Skeletal muscle satellite cell (primary cell): ENCODE results near the gene CRK.

Experiments
- H3K27me3 ChIP-seq: 2 replicates; pipeline ENCODE4 v1.7.0; 2013; ENCODE audit warnings: low read length; ENCODE audit not compliant: control insufficient read depth, insufficient read depth
- H3K36me3 ChIP-seq: 2 replicates; pipeline ENCODE4 v1.7.0; 2013; ENCODE audit warnings: mild to moderate bottlenecking, control low read depth, low read length; ENCODE audit not compliant: insufficient read depth
- H3K4me1 ChIP-seq: 2 replicates; pipeline ENCODE4 v1.7.0; 2013; ENCODE audit warnings: low read length; ENCODE audit not compliant: control insufficient read depth, insufficient read depth
- H3K4me2 ChIP-seq: 2 replicates; pipeline ENCODE4 v1.7.0; 2013; ENCODE audit warnings: mild to moderate bottlenecking, low read length
- H3K4me3 ChIP-seq: 2 replicates; pipeline ENCODE4 v1.7.0; 2013; ENCODE audit warnings: low read length
- H3K9ac ChIP-seq: 2 replicates; pipeline ENCODE4 v1.7.0; 2013; ENCODE audit warnings: mild to moderate bottlenecking, low read depth, low read length, moderate library complexity
- H3K9me3 ChIP-seq: replicated peaks from 2 replicates; pipeline ENCODE4 v1.7.0; 2013; ENCODE audit warnings: mild to moderate bottlenecking, control low read depth, low read length

The CRK gene

DNA sequence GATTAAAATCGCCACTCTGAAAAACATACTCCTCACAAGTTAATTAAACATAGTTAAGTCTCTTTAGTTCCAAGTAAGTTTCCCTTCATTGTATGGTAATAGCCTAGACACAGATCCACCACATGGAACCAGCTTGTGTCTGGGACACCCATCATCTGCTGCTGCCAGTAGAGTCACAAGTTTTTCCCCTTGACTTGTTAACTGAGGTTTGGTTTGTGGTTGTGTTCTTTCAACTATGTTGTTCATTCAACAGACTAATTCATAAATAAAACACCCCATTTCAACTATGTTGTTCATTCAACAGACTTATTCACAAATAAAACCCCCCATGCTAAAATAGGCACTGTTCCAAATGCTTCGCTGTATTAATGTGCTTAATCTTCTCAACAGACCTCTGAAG is 80.4 kb downstream of the CRK start:
- H3K36me3 ChIP-seq = peaks cover 24% of the 10 kb centered on the region
- H3K4me1 ChIP-seq = peaks cover 61% of the 10 kb centered on the region
- H3K4me2 ChIP-seq = peak overlapping the region; percentile 22
- no peak overlapping the region for H3K9ac ChIP-seq
- no peaks in the 10 kb centered on the region for H3K9me3 ChIP-seq
- H3K27me3 ChIP-seq = no peaks in the 10 kb centered on the region
- H3K4me3 ChIP-seq = no peak overlapping the region

DNA sequence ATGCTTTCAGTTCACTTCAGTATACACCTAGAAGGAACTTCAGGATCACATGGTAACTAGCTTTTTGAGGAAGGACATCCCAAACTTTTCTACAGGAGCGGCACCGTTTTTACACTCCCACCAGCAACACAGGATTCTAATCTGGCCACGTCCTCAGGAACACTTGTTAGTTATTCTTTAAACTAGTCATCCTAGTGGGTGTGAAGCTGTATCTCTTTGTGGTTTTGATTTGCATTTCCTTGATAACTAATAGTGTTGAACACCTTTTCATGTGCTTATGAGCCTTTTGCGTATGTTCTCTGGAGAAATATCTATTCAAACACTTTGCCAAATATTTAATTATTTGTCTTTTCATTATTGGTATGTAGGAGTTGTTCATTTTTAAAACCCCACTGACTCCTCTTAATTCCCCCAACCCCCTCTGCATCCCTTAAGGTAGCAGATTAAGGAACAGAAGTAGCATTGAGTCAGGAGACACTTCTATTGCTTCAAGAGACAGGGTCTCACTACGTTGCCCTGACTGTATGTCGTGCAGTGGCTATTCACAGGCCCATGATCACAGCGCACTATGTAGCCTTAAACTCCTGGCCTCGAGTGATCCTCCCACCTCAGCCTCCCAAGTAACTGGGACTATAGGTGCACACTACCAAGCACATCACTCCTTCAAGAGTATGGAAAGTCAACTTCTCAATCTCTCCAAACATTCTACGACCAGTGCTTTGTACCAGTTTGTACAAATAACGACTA is 81.4 kb downstream of the CRK start:
- Histone ChIP-seq H3K4me1 (peaks cover 52% of the 10 kb centered on the region), H3K4me3 (no peak overlapping the region), H3K36me3 (peaks cover 27% of the 10 kb centered on the region), H3K27me3 (no peaks in the 10 kb centered on the region), H3K9ac (no peak overlapping the region), H3K4me2 (no peak overlapping the region), H3K9me3 (no peaks in the 10 kb centered on the region)

DNA sequence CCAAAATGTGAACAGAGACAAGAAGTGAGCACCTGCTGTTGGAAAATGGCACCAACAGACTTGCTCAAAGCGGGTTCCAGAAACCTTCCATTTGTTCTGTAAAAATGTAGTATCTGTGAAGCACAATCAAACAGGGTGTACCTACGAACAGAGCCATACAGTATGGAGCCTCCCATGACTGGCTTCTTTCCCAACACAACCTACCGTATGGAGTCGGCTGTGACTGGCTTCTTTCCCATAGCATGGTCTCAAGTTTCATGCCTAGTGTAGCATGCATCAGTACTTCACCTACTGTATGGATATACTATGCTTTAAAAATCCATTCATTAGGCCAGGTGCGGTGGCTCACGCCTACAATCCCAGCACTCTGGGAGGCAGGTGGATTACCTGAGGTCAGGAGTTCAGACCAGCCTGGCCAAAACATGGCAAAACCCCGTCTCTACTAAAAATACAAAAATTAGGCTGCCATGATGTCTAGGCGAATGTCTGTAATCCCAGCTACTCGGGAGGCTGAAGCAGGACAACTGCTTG is 82.3 kb downstream of the CRK start:
- Histone ChIP-seq H3K36me3 (peaks cover 33% of the 10 kb centered on the region), H3K27me3 (no peaks in the 10 kb centered on the region), H3K9me3 (no peaks in the 10 kb centered on the region), H3K4me1 (peaks cover 47% of the 10 kb centered on the region), H3K9ac (no peak overlapping the region), H3K4me2 (no peak overlapping the region), H3K4me3 (no peak overlapping the region)

- H3K9ac ChIP-seq = no peak overlapping the region
- no peak overlapping the region for H3K4me2 ChIP-seq
- peaks cover 37% of the 10 kb centered on the region for H3K36me3 ChIP-seq
- no peak overlapping the region for H3K4me3 ChIP-seq
- no peaks in the 10 kb centered on the region for H3K27me3 ChIP-seq
- H3K9me3 ChIP-seq = no peaks in the 10 kb centered on the region
- peaks cover 46% of the 10 kb centered on the region for H3K4me1 ChIP-seq
Measured at GRCh38 chr17:1372618-1373017, 83.4 kb downstream of the CRK start.

GRCh38 chr17:1371893-1372590 is 84.0 kb downstream of the CRK start:
- H3K36me3 ChIP-seq = peaks cover 37% of the 10 kb centered on the region
- H3K4me1 ChIP-seq = peaks cover 48% of the 10 kb centered on the region

More at GRCh38 chr17:1371893-1372590, 84.0 kb downstream of the CRK start:
- no peaks in the 10 kb centered on the region for H3K27me3 ChIP-seq
- H3K4me2 ChIP-seq = no peak overlapping the region
- H3K4me3 ChIP-seq = no peak overlapping the region
- H3K9ac ChIP-seq = no peak overlapping the region
- H3K9me3 ChIP-seq = no peaks in the 10 kb centered on the region
